A549 (cell line): ENCODE results near the gene NEURL2. TPM values are rescaled to one million over a fixed set of nuclear protein-coding genes. Genes with fewer than 3 reads are reported as not detected.

Source experiments
- ATAC-seq, 2 experiments: fragments of 200-7000 bp in 1 of 2; fragments of >200 bp in 1 of 2; cut with Nextera tagmentation in 1 of 2; cut with Tn5 transposase in 1 of 2; 3 replicates each; pipeline versions ENCODE4 v1.8.0 to v1.9.1; 2018 to 2020; ENCODE audit warnings: mild to moderate bottlenecking in 1 of 2, moderate library complexity in 1 of 2
- CTCF ChIA-PET: fragments of 300-600 bp; sonication (Branson Sonifier 250); formaldehyde crosslinking; extraction: SDS; loops from one replicate; lab custom pipeline; 2021; ENCODE audit warnings: antibody characterized with exemption, inconsistent platforms; lab: Yijun Ruan, JAX
- POLR2A ChIA-PET: fragments of 350-600 bp; formaldehyde crosslinking; extraction: SDS; loops from one replicate; lab custom pipeline; 2021; ENCODE audit warnings: antibody characterized with exemption, inconsistent platforms; lab: Yijun Ruan, JAX
- DNase-seq, 2 experiments: peaks; one replicate each; pipeline versions ENCODE4 v3.0.0 to v3.0.0-alpha.2; 2011 to 2016; ENCODE audit warnings: low read depth in 1 of 2, low spot score in 1 of 2
- FAIRE-seq: peaks from 2 replicates; lab custom pipeline; 2011; peaks lifted over from hg19 to GRCh38; lab: Jason Lieb, UNC
- H3K27ac ChIP-seq, 2 experiments: fragments of >200 bp; sonication (Bioruptor Twin); formaldehyde crosslinking; 3 replicates each; pipeline ENCODE4 v1.5.1; 2016 to 2017
- H3K4me1 ChIP-seq: fragments of >200 bp; sonication (Bioruptor Twin); formaldehyde crosslinking; 3 replicates; pipeline ENCODE4 v1.6.1; 2016
- H3K4me2 ChIP-seq: fragments of >200 bp; sonication (Bioruptor Twin); formaldehyde crosslinking; 3 replicates; pipeline ENCODE4 v1.6.1; 2016
- H3K4me3 ChIP-seq: fragments of >200 bp; sonication (Bioruptor Twin); formaldehyde crosslinking; 3 replicates; pipeline ENCODE4 v1.5.1; 2016
- H3K9me3 ChIP-seq: fragments of >200 bp; sonication (Bioruptor Twin); formaldehyde crosslinking; 3 replicates; pipeline ENCODE4 v1.6.1; 2016
- BHLHE40 ChIP-seq: IDR thresholded peaks from 2 replicates; pipeline ENCODE4 v1.6.1; 2012; ENCODE audit warnings: low read depth, low read length, inconsistent platforms
- CBX2 ChIP-seq: fragments of 200-600 bp; sonication (generic); IDR thresholded peaks from 2 replicates; pipeline ENCODE4 v1.6.1; 2016; ENCODE audit warnings: low read depth, mild to moderate bottlenecking, borderline replicate concordance
- CBX8 ChIP-seq: fragments of 200-600 bp; sonication (generic); IDR thresholded peaks from 2 replicates; pipeline ENCODE4 v1.6.1; 2016
- CEBPB ChIP-seq, 2 experiments: fragments of >200 bp in 1 of 2; sonication (Bioruptor Twin) in 1 of 2; formaldehyde crosslinking in 1 of 2; IDR thresholded peaks; 2 replicates each; pipeline ENCODE4 v1.6.1; 2012 to 2016
- CHD2 ChIP-seq: fragments of 150-350 bp; IDR thresholded peaks from 2 replicates; pipeline ENCODE4 v1.6.1; 2014; ENCODE audit warnings: low read length; ENCODE audit not compliant: partially characterized antibody
- EHF ChIP-seq: fragments of 250-450 bp; sonication (Bioruptor Pico); IDR thresholded peaks from 2 replicates; pipeline ENCODE4 v1.5.0; 2020; ENCODE audit warnings: mild to moderate bottlenecking
- EHMT2 ChIP-seq: fragments of 200-600 bp; sonication (generic); IDR thresholded peaks from 2 replicates; pipeline ENCODE4 v1.6.1; 2016; ENCODE audit warnings: antibody characterized with exemption, low read depth, mild to moderate bottlenecking, moderate library complexity
- EP300 ChIP-seq, 2 experiments: fragments of >200 bp; sonication (Bioruptor Twin); formaldehyde crosslinking; IDR thresholded peaks; 2 replicates in 1 of 2; 3 replicates in 1 of 2; pipeline ENCODE4 v1.6.1; 2016 to 2017
- ESRRA ChIP-seq: fragments of 150-350 bp; IDR thresholded peaks from 2 replicates; pipeline ENCODE4 v1.6.1; 2014; ENCODE audit warnings: mild to moderate bottlenecking, low read length, borderline replicate concordance
- FOXS1 ChIP-seq: fragments of 250-450 bp; sonication (Bioruptor Pico); IDR thresholded peaks from 2 replicates; pipeline ENCODE4 v1.5.0; 2020; ENCODE audit warnings: mild to moderate bottlenecking, moderate library complexity
- HEYL ChIP-seq: fragments of 250-450 bp; sonication (Bioruptor Pico); IDR thresholded peaks from 2 replicates; pipeline ENCODE4 v1.8.0; 2021; ENCODE audit warnings: mild to moderate bottlenecking, moderate library complexity
- JUN ChIP-seq, 2 experiments: fragments of >200 bp; sonication (Bioruptor Twin); formaldehyde crosslinking; IDR thresholded peaks; 2 replicates in 1 of 2; 3 replicates in 1 of 2; pipeline ENCODE4 v1.6.1; 2016 to 2017
- KDM1A ChIP-seq: fragments of 200-600 bp; sonication (generic); IDR thresholded peaks from 2 replicates; pipeline ENCODE4 v1.6.1; 2016; ENCODE audit warnings: low read depth, mild to moderate bottlenecking
- KDM5A ChIP-seq: fragments of 200-600 bp; sonication (generic); IDR thresholded peaks from 2 replicates; pipeline ENCODE4 v1.6.1; 2016; ENCODE audit warnings: antibody characterized with exemption, mild to moderate bottlenecking
- MAZ ChIP-seq: fragments of 150-350 bp; IDR thresholded peaks from 2 replicates; pipeline ENCODE4 v1.6.1; 2014; ENCODE audit warnings: antibody characterized with exemption, low read depth, low read length, borderline replicate concordance
- NFE2L2 ChIP-seq: fragments of 150-350 bp; conservative IDR thresholded peaks from 2 replicates; pipeline ENCODE4 v1.6.1; 2014; ENCODE audit warnings: low read length
- NPAS2 ChIP-seq: fragments of 250-450 bp; sonication (Bioruptor Pico); IDR thresholded peaks from 2 replicates; pipeline ENCODE4 v1.8.0; 2022; ENCODE audit warnings: mild to moderate bottlenecking, moderate library complexity, borderline replicate concordance
- PBX3 ChIP-seq: IDR thresholded peaks from 2 replicates; pipeline ENCODE4 v1.6.1; 2012
- RARB ChIP-seq: fragments of 250-450 bp; sonication (Bioruptor Pico); IDR thresholded peaks from 2 replicates; pipeline ENCODE4 v1.8.0; 2021; ENCODE audit warnings: mild to moderate bottlenecking, moderate library complexity
- RFX5 ChIP-seq: fragments of 450-650 bp; IDR thresholded peaks from 2 replicates; pipeline ENCODE4 v1.7.1; 2014; ENCODE audit warnings: antibody characterized with exemption, mild to moderate bottlenecking, moderate library complexity
- SMC3 ChIP-seq: fragments of >200 bp; sonication (Bioruptor Twin); formaldehyde crosslinking; IDR thresholded peaks from 3 replicates; pipeline ENCODE4 v1.6.1; 2018; ENCODE audit warnings: inconsistent platforms
- TP53 ChIP-seq: fragments of 250-450 bp; sonication (Bioruptor Pico); IDR thresholded peaks from 2 replicates; pipeline ENCODE4 v1.5.0; 2021; ENCODE audit warnings: mild to moderate bottlenecking, moderate library complexity
- ZFP36 ChIP-seq: fragments of 450-650 bp; IDR thresholded peaks from 2 replicates; pipeline ENCODE4 v1.6.1; 2014; ENCODE audit warnings: borderline replicate concordance; ENCODE audit not compliant: partially characterized antibody
- WGBS: methylation state at CpG from one replicate; pipeline ENCODE4 v1.1.6; 2017; ENCODE audit errors: missing lambda C conversion rate; 5-methylcytosine and 5-hydroxymethylcytosine counted together
- polyA plus RNA-seq, 4 experiments: library from polyadenylated mRNA; depleted of rRNA in 3 of 4; stranded (reverse); fragments of >200 nt; fragmentation: RNase III in 1 of 4; extraction: RNeasy Plus Mini Kit Qiagen cat#74134 plus additional on column Dnase treatment in 1 of 4; gene quantifications; 2 replicates in 3 of 4; 3 replicates in 1 of 4; pipeline ENCODE4 v1.2.3, GENCODE V29; 2011 to 2017
- TF ChIP-seq, protein P1 (sequence below): fragments of 250-450 bp; sonication (Bioruptor Pico); IDR thresholded peaks from 2 replicates; pipeline ENCODE4 v1.5.0; 2021; ENCODE audit warnings: mild to moderate bottlenecking, moderate library complexity, borderline replicate concordance
- TF ChIP-seq, protein P2 (sequence below): fragments of >200 bp; sonication (Bioruptor Twin); formaldehyde crosslinking; IDR thresholded peaks from 3 replicates; pipeline ENCODE4 v1.5.1; 2016
- TF ChIP-seq, protein P3 (sequence below): fragments of 450-650 bp; IDR thresholded peaks from 2 replicates; pipeline ENCODE4 v1.6.1; 2014; ENCODE audit warnings: antibody characterized with exemption
- TF ChIP-seq, protein P4 (sequence below): fragments of >200 bp; sonication (Bioruptor Twin); formaldehyde crosslinking; IDR thresholded peaks from 2 replicates; pipeline ENCODE4 v1.6.1; 2016

NEURL2 gene
- polyA plus RNA-seq, 2 of the 4 experiments (the other 2 are of a cell fraction) = 0.57 to 1.4 TPM

DNA sequence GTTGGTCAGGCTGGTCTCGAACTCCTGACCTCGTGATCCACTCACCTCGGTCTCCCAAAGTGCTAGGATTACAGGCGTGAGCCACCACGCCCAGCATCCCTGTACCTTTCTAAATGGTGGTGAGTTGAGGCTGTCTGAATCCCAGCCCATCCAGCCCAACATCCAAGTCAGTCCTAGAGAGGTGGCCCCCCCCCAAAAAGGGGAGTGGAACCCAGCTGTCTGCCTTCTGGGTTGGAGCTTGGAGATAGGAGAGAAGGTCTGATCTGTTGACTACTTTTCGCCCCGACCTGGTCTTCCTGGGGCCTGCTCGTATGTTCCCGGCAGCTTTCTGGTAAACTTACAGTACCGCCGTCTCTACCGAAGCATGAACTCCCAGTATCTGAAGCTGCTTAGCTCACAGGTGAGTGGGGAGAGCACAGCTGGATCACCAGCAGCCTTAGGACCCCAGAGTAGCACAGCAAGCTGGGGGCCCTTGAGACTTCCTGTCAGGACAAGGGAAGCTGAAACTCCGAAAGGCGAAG is 5.7 kb upstream of the NEURL2 start:
- ChIA-PET CTCF (interaction anchor here (0.7 to 1.7 kb wide), 5 partner anchors 66 to 98 kb away, joined by 3 to 7 read pairs (median 4); no protein-coding TSS in a partner anchor), POLR2A (no interaction called here)
- Histone ChIP-seq H3K4me2 (no peak overlapping the region), H3K4me3 (no peak overlapping the region), H3K27ac (no peak overlapping the region), H3K4me1 (peaks cover 7% of the 10 kb centered on the region), H3K9me3 (no peaks in the 10 kb centered on the region)
- FAIRE-seq (no peak), ATAC-seq (no peak), DNase-seq (no peak)
- 92% methylated on average over 13 of the region's 14 CpGs for WGBS
- TF ChIP-seq EHF (CRISPR knock-in tag) = no peak
- no peak for TF ChIP-seq HEYL (CRISPR knock-in tag)
- no peak for TF ChIP-seq EHMT2
- no peak for TF ChIP-seq BHLHE40
- TF ChIP-seq, protein P1, sequence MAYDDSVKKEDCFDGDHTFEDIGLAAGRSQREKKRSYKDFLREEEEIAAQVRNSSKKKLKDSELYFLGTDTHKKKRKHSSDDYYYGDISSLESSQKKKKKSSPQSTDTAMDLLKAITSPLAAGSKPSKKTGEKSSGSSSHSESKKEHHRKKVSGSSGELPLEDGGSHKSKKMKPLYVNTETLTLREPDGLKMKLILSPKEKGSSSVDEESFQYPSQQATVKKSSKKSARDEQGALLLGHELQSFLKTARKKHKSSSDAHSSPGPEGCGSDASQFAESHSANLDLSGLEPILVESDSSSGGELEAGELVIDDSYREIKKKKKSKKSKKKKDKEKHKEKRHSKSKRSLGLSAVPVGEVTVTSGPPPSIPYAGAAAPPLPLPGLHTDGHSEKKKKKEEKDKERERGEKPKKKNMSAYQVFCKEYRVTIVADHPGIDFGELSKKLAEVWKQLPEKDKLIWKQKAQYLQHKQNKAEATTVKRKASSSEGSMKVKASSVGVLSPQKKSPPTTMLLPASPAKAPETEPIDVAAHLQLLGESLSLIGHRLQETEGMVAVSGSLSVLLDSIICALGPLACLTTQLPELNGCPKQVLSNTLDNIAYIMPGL (CRISPR knock-in tag) = no peak
- no peak for TF ChIP-seq CHD2
- no peak for TF ChIP-seq NPAS2 (CRISPR knock-in tag)
- no peak for TF ChIP-seq TP53 (CRISPR knock-in tag)
- no peak for TF ChIP-seq MAZ
- no peak for TF ChIP-seq NFE2L2
- no peak for TF ChIP-seq ZFP36
- TF ChIP-seq, protein P2, sequence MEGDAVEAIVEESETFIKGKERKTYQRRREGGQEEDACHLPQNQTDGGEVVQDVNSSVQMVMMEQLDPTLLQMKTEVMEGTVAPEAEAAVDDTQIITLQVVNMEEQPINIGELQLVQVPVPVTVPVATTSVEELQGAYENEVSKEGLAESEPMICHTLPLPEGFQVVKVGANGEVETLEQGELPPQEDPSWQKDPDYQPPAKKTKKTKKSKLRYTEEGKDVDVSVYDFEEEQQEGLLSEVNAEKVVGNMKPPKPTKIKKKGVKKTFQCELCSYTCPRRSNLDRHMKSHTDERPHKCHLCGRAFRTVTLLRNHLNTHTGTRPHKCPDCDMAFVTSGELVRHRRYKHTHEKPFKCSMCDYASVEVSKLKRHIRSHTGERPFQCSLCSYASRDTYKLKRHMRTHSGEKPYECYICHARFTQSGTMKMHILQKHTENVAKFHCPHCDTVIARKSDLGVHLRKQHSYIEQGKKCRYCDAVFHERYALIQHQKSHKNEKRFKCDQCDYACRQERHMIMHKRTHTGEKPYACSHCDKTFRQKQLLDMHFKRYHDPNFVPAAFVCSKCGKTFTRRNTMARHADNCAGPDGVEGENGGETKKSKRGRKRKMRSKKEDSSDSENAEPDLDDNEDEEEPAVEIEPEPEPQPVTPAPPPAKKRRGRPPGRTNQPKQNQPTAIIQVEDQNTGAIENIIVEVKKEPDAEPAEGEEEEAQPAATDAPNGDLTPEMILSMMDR = no peak
- TF ChIP-seq RARB (CRISPR knock-in tag) = no peak
- no peak for TF ChIP-seq RFX5
- TF ChIP-seq CEBPB (IDR thresholded peaks at IDR 0.05) = no peak
- no peak for TF ChIP-seq FOXS1 (CRISPR knock-in tag)
- TF ChIP-seq KDM1A = no peak
- TF ChIP-seq, protein P3, sequence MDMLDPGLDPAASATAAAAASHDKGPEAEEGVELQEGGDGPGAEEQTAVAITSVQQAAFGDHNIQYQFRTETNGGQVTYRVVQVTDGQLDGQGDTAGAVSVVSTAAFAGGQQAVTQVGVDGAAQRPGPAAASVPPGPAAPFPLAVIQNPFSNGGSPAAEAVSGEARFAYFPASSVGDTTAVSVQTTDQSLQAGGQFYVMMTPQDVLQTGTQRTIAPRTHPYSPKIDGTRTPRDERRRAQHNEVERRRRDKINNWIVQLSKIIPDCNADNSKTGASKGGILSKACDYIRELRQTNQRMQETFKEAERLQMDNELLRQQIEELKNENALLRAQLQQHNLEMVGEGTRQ = no peak
- TF ChIP-seq, all 56 proteins: peak for 0

- POLR2A ChIA-PET = interaction anchor here (1.3 kb wide), 1 partner anchor 10 kb away, joined by 3 read pairs; no protein-coding TSS in a partner anchor
- 90% methylated on average over 8 of the region's 12 CpGs for WGBS
- no peak for FAIRE-seq
Measured at GRCh38 chr20:45894797-45895196, 3.8 kb upstream of the NEURL2 start.

More at GRCh38 chr20:45894797-45895196, 3.8 kb upstream of the NEURL2 start:
- ATAC-seq (no peak), DNase-seq (no peak)
- peaks cover 14% of the 10 kb centered on the region for H3K4me1 ChIP-seq
- H3K27ac ChIP-seq = no peak overlapping the region
- no peaks in the 10 kb centered on the region for H3K9me3 ChIP-seq
- TF ChIP-seq, protein P3 = no peak
- TF ChIP-seq EP300 (IDR thresholded peaks at IDR 0.05) = no peak
- no peak for TF ChIP-seq JUN (IDR thresholded peaks at IDR 0.05)
- TF ChIP-seq KDM5A = no peak
- TF ChIP-seq ESRRA = no peak
- TF ChIP-seq CBX8 = no peak
- no peak for TF ChIP-seq PBX3
- no peak for TF ChIP-seq CBX2
- TF ChIP-seq, protein P4, sequence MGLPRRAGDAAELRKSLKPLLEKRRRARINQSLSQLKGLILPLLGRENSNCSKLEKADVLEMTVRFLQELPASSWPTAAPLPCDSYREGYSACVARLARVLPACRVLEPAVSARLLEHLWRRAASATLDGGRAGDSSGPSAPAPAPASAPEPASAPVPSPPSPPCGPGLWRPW = no peak
- no peak for TF ChIP-seq SMC3
- no peak overlapping the region for H3K4me3 ChIP-seq
- CTCF ChIA-PET = interaction anchor here (0.7 to 1.1 kb wide), 3 partner anchors 13 to 96 kb away, joined by 3 to 4 read pairs (median 3); no protein-coding TSS in a partner anchor
- no peak overlapping the region for H3K4me2 ChIP-seq
